Measurements from ENCODE around the gene ATXN3.
A peak's percentile ranks its signal among the peaks of the same experiment; 100 is the strongest.

ATXN3 gene

DNA sequence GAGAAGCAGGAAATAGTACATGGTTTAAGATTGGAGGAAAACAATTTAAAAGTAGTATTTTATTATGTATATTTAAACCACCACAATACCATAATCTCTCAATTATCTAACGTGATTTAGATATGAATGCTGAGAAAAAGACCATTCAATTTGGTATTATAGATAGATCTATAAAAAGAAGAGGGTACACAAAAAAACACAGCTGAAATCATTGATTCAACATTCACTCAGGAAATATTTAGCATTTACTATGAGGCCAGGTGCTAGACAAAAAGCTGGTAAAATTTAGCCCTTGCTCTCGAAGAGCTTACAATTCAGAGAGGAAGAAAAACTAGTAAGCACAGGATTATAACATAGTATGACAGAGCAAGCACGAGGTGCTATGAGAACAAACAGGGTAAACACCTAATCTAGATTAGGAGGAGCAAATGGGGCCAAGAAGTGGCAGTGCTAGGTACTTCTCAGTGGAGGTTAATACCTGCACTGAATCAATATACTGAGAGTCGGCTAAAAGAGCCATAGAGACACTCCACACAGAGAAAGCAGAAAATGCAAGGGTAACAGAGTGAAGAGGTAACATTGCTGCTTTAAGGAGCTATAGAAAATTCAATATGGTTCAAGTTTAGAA is 94.1 kb downstream of the ATXN3 start:
- no peaks in the 10 kb centered on the region for H3K27me3 Mint-ChIP-seq
- no peak for DNase-seq
- H3K36me3 Mint-ChIP-seq (ENCODE audit: insufficient read depth) = peaks cover 72% of the 10 kb centered on the region
- peaks cover 2 to 11% of the 10 kb centered on the region in 2 donors for H3K4me1 Mint-ChIP-seq (ENCODE audit: low read depth in 2 of 2)
- no peak for ATAC-seq (replicated peaks)
- H3K9me3 Mint-ChIP-seq = no peaks in the 10 kb centered on the region
- H3K27ac Mint-ChIP-seq = peak overlapping the region in 1 of 2 donors; percentile 8
- no peak overlapping the region for H3K4me3 Mint-ChIP-seq

DNA sequence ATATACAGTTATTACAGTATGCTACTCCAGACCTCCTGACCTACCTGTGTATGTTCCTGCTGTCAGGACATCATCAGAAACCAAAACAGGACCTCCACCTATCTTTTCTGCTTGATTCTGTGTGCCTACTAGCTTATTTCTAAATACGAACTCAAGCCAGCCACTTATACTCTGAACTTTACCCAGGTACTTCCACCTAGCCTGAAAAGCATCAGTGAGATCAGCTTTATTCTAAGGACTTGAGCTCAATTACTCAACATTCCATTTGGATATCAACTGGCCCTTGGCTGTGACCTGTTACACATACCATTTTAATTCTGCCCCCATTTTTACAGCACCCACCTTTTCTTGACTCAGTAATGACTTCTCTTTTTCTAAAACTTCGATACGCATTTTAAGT is 95.7 kb downstream of the ATXN3 start:
- Mint-ChIP-seq H3K4me1 (ENCODE audit: low read depth in 2 of 2) (peaks cover 0 to 11% of the 10 kb centered on the region in 2 donors), H3K9me3 (no peaks in the 10 kb centered on the region), H3K27ac (no peak overlapping the region), H3K4me3 (no peak overlapping the region), H3K36me3 (ENCODE audit: insufficient read depth) (peaks cover 72% of the 10 kb centered on the region), H3K27me3 (no peaks in the 10 kb centered on the region)
- no peak for DNase-seq
- ATAC-seq (replicated peaks) = no peak

DNA sequence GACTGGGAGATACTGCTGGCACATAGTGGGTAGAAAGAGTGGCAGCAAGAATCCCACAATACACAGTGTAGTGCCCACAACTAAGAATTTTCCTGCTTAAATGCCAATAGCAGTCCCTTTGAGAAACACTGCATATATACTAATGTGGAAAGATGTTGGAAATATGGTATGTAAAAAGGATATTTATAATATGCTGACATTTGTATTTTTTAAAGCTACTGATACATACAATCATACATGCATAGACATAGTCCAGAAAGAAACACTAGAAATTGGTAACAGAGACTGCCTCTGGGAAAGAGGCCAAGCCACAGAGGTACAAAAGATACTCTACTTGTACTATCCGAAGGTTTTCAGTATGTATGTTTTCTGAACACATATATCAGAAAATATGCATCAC is 96.8 kb downstream of the ATXN3 start:
- Mint-ChIP-seq H3K27ac (no peak overlapping the region), H3K9me3 (no peaks in the 10 kb centered on the region), H3K36me3 (ENCODE audit: insufficient read depth) (peaks cover 72% of the 10 kb centered on the region), H3K4me3 (no peak overlapping the region), H3K4me1 (ENCODE audit: low read depth in 2 of 2) (peaks cover 0 to 11% of the 10 kb centered on the region in 2 donors), H3K27me3 (no peaks in the 10 kb centered on the region)
- DNase-seq (no peak), ATAC-seq (replicated peaks) (no peak)
